Skin of body (tissue), 2 donors: ENCODE results near the gene PARD6G. TPM values are rescaled to one million over a fixed set of nuclear protein-coding genes. Genes with fewer than 3 reads are reported as not detected.
"Not testable (repeated sequence)": the region's sequence is repeated elsewhere in the genome, so short reads cannot be mapped to it uniquely, and the experiment has no call there.

Experiments
- DNase-seq: peaks from one replicate; lab custom pipeline; 2025; lab: John Stamatoyannopoulos, UW
- total RNA-seq: library from RNA; depleted of rRNA; stranded (reverse); fragments of >200 nt; gene quantifications from one replicate; pipeline ENCODE4 v1.2.3, GENCODE V29; 2014

The PARD6G gene
- total RNA-seq, 1 donor from 2014 or later: 12.5 TPM

GRCh38 chr18:80241919-80242777 is 5.2 kb downstream of the PARD6G start:
- no peak for DNase-seq

GRCh38 chr18:80239830-80240229 is 7.5 kb downstream of the PARD6G start:
- DNase-seq: no peak

GRCh38 chr18:80238651-80239260 is 8.6 kb downstream of the PARD6G start:
- no peak for DNase-seq

GRCh38 chr18:80237519-80237918 is 9.8 kb downstream of the PARD6G start:
- not testable (repeated sequence) for DNase-seq

GRCh38 chr18:80234398-80234797 is 12.9 kb downstream of the PARD6G start:
- no peak for DNase-seq

GRCh38 chr18:80233899-80234298 is 13.4 kb downstream of the PARD6G start:
- no peak for DNase-seq

- no peak for DNase-seq
Observed at GRCh38 chr18:80233201-80233835, 14.0 kb downstream of the PARD6G start.

- no peak for DNase-seq
Observed at GRCh38 chr18:80232710-80233109, 14.6 kb downstream of the PARD6G start.

GRCh38 chr18:80232030-80232429 is 15.3 kb downstream of the PARD6G start:
- DNase-seq: no peak

- no peak for DNase-seq
Observed at GRCh38 chr18:80231616-80232015, 15.7 kb downstream of the PARD6G start.

GRCh38 chr18:80231151-80231550 is 16.2 kb downstream of the PARD6G start:
- DNase-seq: no peak

- no peak for DNase-seq
Observed at GRCh38 chr18:80229766-80230745, 17.3 kb downstream of the PARD6G start.

GRCh38 chr18:80229363-80229762 is 18.0 kb downstream of the PARD6G start:
- no peak for DNase-seq

- DNase-seq: no peak
Observed at GRCh38 chr18:80228051-80228848, 19.1 kb downstream of the PARD6G start.

GRCh38 chr18:80227472-80227871 is 19.8 kb downstream of the PARD6G start:
- DNase-seq: no peak

GRCh38 chr18:80225685-80226084 is 21.6 kb downstream of the PARD6G start:
- DNase-seq: no peak

- DNase-seq: no peak
Observed at GRCh38 chr18:80223581-80224148, 23.6 kb downstream of the PARD6G start.

- DNase-seq: not testable (repeated sequence)
Observed at GRCh38 chr18:80219488-80219887, 27.8 kb downstream of the PARD6G start.

- no peak for DNase-seq
Observed at GRCh38 chr18:80218341-80219227, 28.7 kb downstream of the PARD6G start.
